Endothelial cell (in vitro differentiated cells): Measurements from ENCODE around the gene LHFPL5. TPM values are rescaled to one million over a fixed set of nuclear protein-coding genes. Genes with fewer than 3 reads are reported as not detected.

Experiments
- DNase-seq: peaks from one replicate; pipeline ENCODE4 v3.0.0; 2021; ENCODE audit warnings: low spot score
- H3K27ac Mint-ChIP-seq: one replicate; pipeline ENCODE4 v1.8.0; 2021; ENCODE audit warnings: mixed read lengths, inconsistent platforms; ENCODE audit not compliant: unreplicated experiment
- H3K27me3 Mint-ChIP-seq: one replicate; pipeline ENCODE4 v1.8.0; 2021; ENCODE audit warnings: mild to moderate bottlenecking, moderate library complexity, mixed read lengths, inconsistent platforms; ENCODE audit not compliant: unreplicated experiment
- H3K36me3 Mint-ChIP-seq: one replicate; pipeline ENCODE4 v1.8.0; 2021; ENCODE audit warnings: mild to moderate bottlenecking, low read depth, mixed read lengths, inconsistent platforms; ENCODE audit not compliant: unreplicated experiment
- H3K4me1 Mint-ChIP-seq: one replicate; pipeline ENCODE4 v1.8.0; 2021; ENCODE audit warnings: mild to moderate bottlenecking, mixed read lengths, inconsistent platforms; ENCODE audit not compliant: unreplicated experiment
- H3K4me3 Mint-ChIP-seq: one replicate; pipeline ENCODE4 v1.8.0; 2021; ENCODE audit warnings: mild to moderate bottlenecking, mixed read lengths, inconsistent platforms; ENCODE audit not compliant: unreplicated experiment
- H3K9me3 Mint-ChIP-seq: one replicate; pipeline ENCODE4 v1.8.0; 2021; ENCODE audit warnings: mixed read lengths, inconsistent platforms; ENCODE audit not compliant: unreplicated experiment
- total RNA-seq: library from RNA; stranded (reverse); fragmentation: NEBNext Ultra II Directional; extraction: Animal tissue kit (Norgen Biotek cat#: 25700); gene quantifications from one replicate; pipeline ENCODE4 v1.2.1, GENCODE V29; 2021; ENCODE audit not compliant: unreplicated experiment
- TF ChIP-seq, protein P1 (sequence below): fragments of 200-600 bp; sonication (generic); IDR thresholded peaks from one replicate; pipeline ENCODE4 v1.5.0; 2021; ENCODE audit warnings: antibody characterized with exemption; ENCODE audit not compliant: unreplicated experiment

Gene LHFPL5
- total RNA-seq, 1 donor from 2014 or later, result not detected

DNA sequence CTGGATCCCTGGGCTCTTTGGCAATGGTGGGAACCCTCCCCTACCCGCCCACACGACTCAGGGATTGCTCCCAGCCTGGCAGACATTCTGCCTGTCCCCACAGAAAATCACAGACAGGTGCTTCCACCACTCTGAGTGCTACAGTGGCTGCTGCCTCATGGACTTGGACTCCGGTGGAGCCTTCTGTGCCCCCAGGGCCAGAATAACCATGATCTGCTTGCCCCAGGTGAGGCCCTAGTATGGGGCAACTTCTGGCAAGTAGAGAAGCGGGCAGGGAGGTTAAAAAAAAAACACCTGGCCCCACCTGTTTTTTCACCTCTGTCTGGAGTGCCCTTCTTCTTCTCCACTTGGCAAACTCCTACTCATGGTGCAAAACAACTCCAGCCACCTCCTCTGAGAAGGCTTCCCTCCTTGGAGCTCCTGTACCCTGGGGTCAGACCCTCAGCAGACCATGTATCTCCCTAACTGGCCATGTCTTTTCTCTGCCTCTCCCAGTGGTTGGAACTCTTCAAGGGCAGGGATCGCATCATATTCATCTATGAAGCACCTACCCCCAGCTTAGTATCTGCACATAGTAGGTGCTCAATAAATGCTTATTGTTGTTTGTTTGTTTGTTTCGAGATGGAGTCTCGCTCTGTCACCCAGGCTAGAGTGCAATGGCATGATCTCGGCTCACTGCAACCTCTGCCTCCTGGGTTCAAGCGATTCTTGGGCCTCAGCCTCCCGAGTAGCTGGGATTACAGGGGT, 27.6 kb upstream of the LHFPL5 start:
- Mint-ChIP-seq H3K27me3 (peaks cover 10% of the 10 kb centered on the region), H3K27ac (no peak overlapping the region), H3K4me1 (no peaks in the 10 kb centered on the region), H3K9me3 (no peaks in the 10 kb centered on the region), H3K4me3 (no peak overlapping the region), H3K36me3 (no peaks in the 10 kb centered on the region)
- no peak for DNase-seq
- TF ChIP-seq, protein P1, sequence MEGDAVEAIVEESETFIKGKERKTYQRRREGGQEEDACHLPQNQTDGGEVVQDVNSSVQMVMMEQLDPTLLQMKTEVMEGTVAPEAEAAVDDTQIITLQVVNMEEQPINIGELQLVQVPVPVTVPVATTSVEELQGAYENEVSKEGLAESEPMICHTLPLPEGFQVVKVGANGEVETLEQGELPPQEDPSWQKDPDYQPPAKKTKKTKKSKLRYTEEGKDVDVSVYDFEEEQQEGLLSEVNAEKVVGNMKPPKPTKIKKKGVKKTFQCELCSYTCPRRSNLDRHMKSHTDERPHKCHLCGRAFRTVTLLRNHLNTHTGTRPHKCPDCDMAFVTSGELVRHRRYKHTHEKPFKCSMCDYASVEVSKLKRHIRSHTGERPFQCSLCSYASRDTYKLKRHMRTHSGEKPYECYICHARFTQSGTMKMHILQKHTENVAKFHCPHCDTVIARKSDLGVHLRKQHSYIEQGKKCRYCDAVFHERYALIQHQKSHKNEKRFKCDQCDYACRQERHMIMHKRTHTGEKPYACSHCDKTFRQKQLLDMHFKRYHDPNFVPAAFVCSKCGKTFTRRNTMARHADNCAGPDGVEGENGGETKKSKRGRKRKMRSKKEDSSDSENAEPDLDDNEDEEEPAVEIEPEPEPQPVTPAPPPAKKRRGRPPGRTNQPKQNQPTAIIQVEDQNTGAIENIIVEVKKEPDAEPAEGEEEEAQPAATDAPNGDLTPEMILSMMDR, result no peak

DNA sequence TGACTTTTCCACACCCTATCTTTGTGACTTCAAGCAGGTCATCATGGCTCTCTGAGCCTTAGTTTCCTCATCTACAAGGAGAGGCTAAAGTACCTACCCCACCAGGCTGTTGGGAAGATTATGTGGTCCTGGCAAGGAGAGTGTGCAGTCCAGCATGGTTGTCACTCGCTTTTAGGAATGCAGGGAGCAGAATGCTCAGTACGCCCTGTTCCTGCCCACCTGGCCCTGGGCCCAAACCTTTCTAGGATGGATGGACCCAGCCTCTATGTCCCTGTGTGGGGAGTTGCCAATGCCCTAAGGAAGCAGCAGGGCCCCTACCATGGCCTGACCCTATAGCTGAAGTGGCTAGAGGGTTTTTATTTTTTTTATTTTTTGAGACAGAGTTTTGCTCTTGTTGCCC, 26.7 kb upstream of the LHFPL5 start:
- no peak overlapping the region for H3K27ac Mint-ChIP-seq
- no peak for DNase-seq
- TF ChIP-seq, protein P1, result no peak

DNA sequence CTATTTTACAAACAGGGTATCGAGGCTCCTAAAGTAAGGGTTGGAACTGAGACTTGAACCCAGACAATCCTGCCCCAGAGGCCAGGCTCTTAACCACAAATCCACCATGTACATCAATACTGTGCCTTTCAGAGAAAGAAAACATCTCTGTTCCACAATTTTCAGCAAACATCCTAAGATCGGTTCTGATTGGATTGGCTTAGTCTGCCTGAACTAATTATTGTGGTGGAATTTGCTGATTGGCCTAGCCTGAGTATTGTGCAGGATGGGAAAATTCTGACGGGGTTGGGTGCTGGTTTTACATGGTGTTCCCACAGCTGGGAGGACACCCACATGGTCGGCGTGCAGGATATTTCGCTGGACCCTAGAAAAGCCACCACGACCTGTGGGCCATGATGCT, 24.4 kb upstream of the LHFPL5 start, which contains the start of gene CLPSL1:
TSS of gene CLPSL1 (plus strand) at position 301 of the 400 bp plus-strand sequence. CDS start at position 393, 92 bp downstream.
- no peaks in the 10 kb centered on the region for H3K4me1 Mint-ChIP-seq
- H3K27me3 Mint-ChIP-seq, result peaks cover 10% of the 10 kb centered on the region
- no peaks in the 10 kb centered on the region for H3K9me3 Mint-ChIP-seq
- TF ChIP-seq, protein P1, result no peak
- H3K4me3 Mint-ChIP-seq, result no peak within 1 kb of the TSS
- DNase-seq, result no peak
- no peak within 1 kb of the TSS for H3K27ac Mint-ChIP-seq
- no peaks in the 10 kb centered on the region for H3K36me3 Mint-ChIP-seq

More for the DNA sequence above, 26.7 kb upstream of the LHFPL5 start:
- H3K4me1 Mint-ChIP-seq, result no peaks in the 10 kb centered on the region
- H3K27me3 Mint-ChIP-seq, result peaks cover 10% of the 10 kb centered on the region
- no peaks in the 10 kb centered on the region for H3K36me3 Mint-ChIP-seq
- H3K4me3 Mint-ChIP-seq, result no peak overlapping the region
- H3K9me3 Mint-ChIP-seq, result no peaks in the 10 kb centered on the region

DNA sequence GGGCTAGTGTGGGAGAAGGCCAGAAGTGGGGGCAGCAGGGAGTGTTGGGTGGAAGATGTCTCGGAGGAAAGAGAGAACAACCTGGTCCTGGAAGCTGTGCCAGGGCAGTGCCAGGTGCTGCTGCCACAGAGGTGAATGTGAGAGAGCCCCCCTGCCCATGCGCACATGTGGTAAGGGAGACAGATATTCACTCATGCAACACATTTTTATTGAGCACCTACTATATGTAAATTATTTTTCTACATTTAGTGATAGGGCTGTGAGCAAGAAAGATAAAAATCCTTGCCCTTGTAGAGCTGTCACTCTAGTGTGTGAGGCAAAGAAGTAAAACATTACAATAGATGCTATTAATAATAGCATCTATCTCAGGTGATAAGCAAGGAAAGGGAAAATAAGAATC, 23.9 kb upstream of the LHFPL5 start:
- no peaks in the 10 kb centered on the region for H3K9me3 Mint-ChIP-seq
- TF ChIP-seq, protein P1, result no peak
- H3K4me1 Mint-ChIP-seq, result no peaks in the 10 kb centered on the region
- H3K4me3 Mint-ChIP-seq, result no peak overlapping the region
- H3K36me3 Mint-ChIP-seq, result no peaks in the 10 kb centered on the region
- H3K27me3 Mint-ChIP-seq, result peaks cover 8% of the 10 kb centered on the region
- DNase-seq, result no peak
- no peak overlapping the region for H3K27ac Mint-ChIP-seq

- H3K4me3 Mint-ChIP-seq, result no peak overlapping the region
- TF ChIP-seq, protein P1, result no peak
- H3K36me3 Mint-ChIP-seq, result no peaks in the 10 kb centered on the region
- DNase-seq, result no peak
- no peaks in the 10 kb centered on the region for H3K4me1 Mint-ChIP-seq
- H3K27ac Mint-ChIP-seq, result no peak overlapping the region
- H3K9me3 Mint-ChIP-seq, result no peaks in the 10 kb centered on the region
- peaks cover 4% of the 10 kb centered on the region for H3K27me3 Mint-ChIP-seq
These were observed 22.7 kb upstream of the LHFPL5 start for GRCh38 chr6:35782424-35782823.
